Neural cell (in vitro differentiated cells): Measurements from ENCODE around the gene PPME1.

Experiments used
- CTCF ChIP-seq: fragments of 450-650 bp; IDR thresholded peaks from 2 replicates; pipeline ENCODE4 v1.5.1; 2014; ENCODE audit warnings: antibody characterized with exemption, mild to moderate bottlenecking, moderate library complexity; ENCODE audit not compliant: poor library complexity, severe bottlenecking
- EZH2 ChIP-seq: fragments of 200-600, 300-800 bp; shearing (Covaris generic), sonication (generic); IDR thresholded peaks from 2 replicates; pipeline ENCODE4 v1.6.1; 2014; ENCODE audit warnings: antibody characterized with exemption, low read length, borderline replicate concordance, mild to moderate bottlenecking; ENCODE audit not compliant: insufficient read depth, poor library complexity, severe bottlenecking
- POLR2AphosphoS5 ChIP-seq: IDR thresholded peaks from 2 replicates; pipeline ENCODE4 v1.6.1; 2012
- RAD21 ChIP-seq: fragments of 450-650 bp; conservative IDR thresholded peaks from 2 replicates; pipeline ENCODE4 v1.6.1; 2014; ENCODE audit warnings: antibody characterized with exemption, mild to moderate bottlenecking, moderate library complexity
- REST ChIP-seq: IDR thresholded peaks from 2 replicates; pipeline ENCODE4 v1.6.1; 2012; ENCODE audit warnings: borderline replicate concordance
- SMC3 ChIP-seq: fragments of 450-650 bp; conservative IDR thresholded peaks from 2 replicates; pipeline ENCODE4 v1.6.1; 2014; ENCODE audit warnings: antibody characterized with exemption, mild to moderate bottlenecking, moderate library complexity; ENCODE audit not compliant: poor library complexity

DNA sequence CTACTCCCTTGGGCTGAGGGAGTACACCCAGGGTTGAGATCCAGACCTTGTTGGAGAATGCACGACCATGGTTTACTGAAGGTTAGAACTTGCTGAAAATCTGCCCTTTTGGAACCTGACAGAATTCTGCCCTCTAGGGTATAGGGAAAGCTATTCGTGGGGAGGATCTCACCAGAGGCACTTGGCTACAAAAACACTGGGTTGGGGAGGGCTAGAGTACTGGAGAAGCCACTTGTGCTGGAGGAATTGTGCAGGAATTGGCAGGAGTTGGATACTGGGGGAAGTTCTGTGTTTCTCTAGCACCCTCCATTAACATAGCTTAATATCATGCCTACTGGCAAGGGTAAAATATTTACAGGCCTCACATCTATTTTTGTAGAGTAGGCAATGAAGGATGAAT lies 55.8 kb downstream of the PPME1 start:
- TF ChIP-seq CTCF (no peak), SMC3 (no peak), REST (no peak), POLR2AphosphoS5 (no peak), EZH2 (no peak), RAD21 (no peak)
